ELF-1 (cell line): Measurements from ENCODE around the gene RAD18.

Experiments used
- DNase-seq: peaks from one replicate; pipeline ENCODE4 v3.0.0-alpha.2; 2016; ENCODE audit warnings: low read depth, low spot score

Gene RAD18

GRCh38 chr3:8900869-8901268 is 62.4 kb downstream of the RAD18 start:
- no peak for DNase-seq

GRCh38 chr3:8899876-8900460 is 63.3 kb downstream of the RAD18 start:
- no peak for DNase-seq

- no peak for DNase-seq
Measured at GRCh38 chr3:8895829-8896228, 67.4 kb downstream of the RAD18 start.

GRCh38 chr3:8893001-8893400 is 70.3 kb downstream of the RAD18 start:
- DNase-seq = no peak

GRCh38 chr3:8891774-8892173 is 71.5 kb downstream of the RAD18 start:
- no peak for DNase-seq

GRCh38 chr3:8891303-8891702 is 72.0 kb downstream of the RAD18 start:
- no peak for DNase-seq

GRCh38 chr3:8888301-8888915 is 74.9 kb downstream of the RAD18 start:
- no peak for DNase-seq

GRCh38 chr3:8887435-8888300 is 75.6 kb downstream of the RAD18 start:
- no peak for DNase-seq

GRCh38 chr3:8886546-8886945 is 76.7 kb downstream of the RAD18 start:
- no peak for DNase-seq

GRCh38 chr3:8885536-8886316 is 77.5 kb downstream of the RAD18 start:
- no peak for DNase-seq

GRCh38 chr3:8884630-8885290 is 78.5 kb downstream of the RAD18 start:
- DNase-seq = no peak

- DNase-seq = no peak
Measured at GRCh38 chr3:8882642-8883041, 80.6 kb downstream of the RAD18 start.

GRCh38 chr3:8882171-8882593 is 81.1 kb downstream of the RAD18 start:
- peak; percentile 74 for DNase-seq

- DNase-seq = no peak
Measured at GRCh38 chr3:8879347-8879944, 83.8 kb downstream of the RAD18 start.

- no peak for DNase-seq
Measured at GRCh38 chr3:8875836-8876235, 87.4 kb downstream of the RAD18 start.

GRCh38 chr3:8873740-8874139 is 89.5 kb downstream of the RAD18 start:
- no peak for DNase-seq

- no peak for DNase-seq
Measured at GRCh38 chr3:8872261-8872660, 91.0 kb downstream of the RAD18 start.

- DNase-seq = no peak
Measured at GRCh38 chr3:8871306-8871705, 92.0 kb downstream of the RAD18 start.

GRCh38 chr3:8870134-8870533 is 93.1 kb downstream of the RAD18 start:
- DNase-seq = no peak

GRCh38 chr3:8869613-8870012 is 93.7 kb downstream of the RAD18 start:
- no peak for DNase-seq

- DNase-seq = no peak
Measured at GRCh38 chr3:8868996-8869395, 94.3 kb downstream of the RAD18 start.
